ENCODE data around the gene SKA1.

SKA1 gene

GRCh38 chr18:50374753-50375391 lies at the start of gene SKA1:
Gene SKA1 (plus strand): TSS chr18:50375046. CDS start chr18:50375831, 785 bp downstream.
- H3K4me3 ChIP-seq (ENCODE audit: low read depth, low read length) = peak within 1 kb of the TSS; percentile 66
- no peak for TF ChIP-seq CTCF (IDR thresholded peaks at IDR 0.05; ENCODE audit: borderline replicate concordance, insufficient read depth, low read depth, low read length)

GRCh38 chr18:50327983-50328382 lies 46.9 kb upstream of the SKA1 start:
- TF ChIP-seq CTCF (IDR thresholded peaks at IDR 0.05; ENCODE audit: borderline replicate concordance, insufficient read depth, low read depth, low read length) = no peak
- no peak overlapping the region for H3K4me3 ChIP-seq (ENCODE audit: low read depth, low read length)

- no peak overlapping the region for H3K4me3 ChIP-seq (ENCODE audit: low read depth, low read length)
- no peak for TF ChIP-seq CTCF (IDR thresholded peaks at IDR 0.05; ENCODE audit: borderline replicate concordance, insufficient read depth, low read depth, low read length)
Measured at GRCh38 chr18:50330176-50330575, 44.7 kb upstream of the SKA1 start.

- H3K4me3 ChIP-seq (ENCODE audit: low read depth, low read length) = no peak overlapping the region
- TF ChIP-seq CTCF (IDR thresholded peaks at IDR 0.05; ENCODE audit: borderline replicate concordance, insufficient read depth, low read depth, low read length) = no peak
Measured at GRCh38 chr18:50331691-50332090, 43.2 kb upstream of the SKA1 start.

- TF ChIP-seq CTCF (IDR thresholded peaks at IDR 0.05; ENCODE audit: borderline replicate concordance, insufficient read depth, low read depth, low read length) = no peak
- no peak overlapping the region for H3K4me3 ChIP-seq (ENCODE audit: low read depth, low read length)
Measured at GRCh38 chr18:50334546-50335152, 40.2 kb upstream of the SKA1 start.

GRCh38 chr18:50338122-50338521 lies 36.7 kb upstream of the SKA1 start:
- TF ChIP-seq CTCF (IDR thresholded peaks at IDR 0.05; ENCODE audit: borderline replicate concordance, insufficient read depth, low read depth, low read length) = no peak
- H3K4me3 ChIP-seq (ENCODE audit: low read depth, low read length) = no peak overlapping the region

GRCh38 chr18:50338715-50339114 lies 36.1 kb upstream of the SKA1 start:
- no peak overlapping the region for H3K4me3 ChIP-seq (ENCODE audit: low read depth, low read length)
- TF ChIP-seq CTCF (IDR thresholded peaks at IDR 0.05; ENCODE audit: borderline replicate concordance, insufficient read depth, low read depth, low read length) = no peak
